HepG2 (cell line): ENCODE results near the gene FBF1. TPM values are rescaled to one million over a fixed set of nuclear protein-coding genes. Genes with fewer than 3 reads are reported as not detected.

ENCODE experiments used
- ETV5 ChIP-seq: IDR thresholded peaks from 2 replicates; pipeline ENCODE4 v1.6.1; 2018; ENCODE audit warnings: missing biosample characterization, missing genetic modification reagents, inconsistent platforms, borderline replicate concordance
- FIP1L1 ChIP-seq: fragments of 200-400 bp; formaldehyde crosslinking; IDR thresholded peaks from 2 replicates; pipeline ENCODE4 v1.6.1; 2018; ENCODE audit warnings: low read depth, mild to moderate bottlenecking, low read length, moderate library complexity, borderline replicate concordance; ENCODE audit not compliant: insufficient read depth
- FOXC1 ChIP-seq: sonication (generic); formaldehyde crosslinking; IDR thresholded peaks from 2 replicates; pipeline ENCODE4 v1.8.0; 2022; ENCODE audit warnings: mild to moderate bottlenecking, missing genetic modification reagents, borderline replicate concordance
- GABPB1 ChIP-seq: IDR thresholded peaks from 2 replicates; pipeline ENCODE4 v1.6.1; 2016; ENCODE audit warnings: mild to moderate bottlenecking, missing genetic modification reagents, moderate library complexity, missing compliant biosample characterization
- GTF3A ChIP-seq: sonication (generic); formaldehyde crosslinking; conservative IDR thresholded peaks from 2 replicates; pipeline ENCODE4 v1.4.0; 2020; ENCODE audit warnings: mild to moderate bottlenecking, missing genetic modification reagents
- HINFP ChIP-seq: sonication (generic); formaldehyde crosslinking; IDR thresholded peaks from 2 replicates; pipeline ENCODE4 v1.4.0; 2020; ENCODE audit warnings: low read depth, mild to moderate bottlenecking, missing genetic modification reagents
- KAT2B ChIP-seq: fragments of 150-350 bp; IDR thresholded peaks from 2 replicates; pipeline ENCODE4 v1.6.1; 2014; ENCODE audit warnings: low read depth, low read length, borderline replicate concordance
- KDM2A ChIP-seq: sonication (generic); formaldehyde crosslinking; IDR thresholded peaks from 2 replicates; pipeline ENCODE4 v1.4.0; 2020; ENCODE audit warnings: low read depth, missing genetic modification reagents, borderline replicate concordance
- MLLT10 ChIP-seq: sonication (generic); formaldehyde crosslinking; IDR thresholded peaks from 2 replicates; pipeline ENCODE4 v1.4.0; 2020; ENCODE audit warnings: missing genetic modification reagents
- NRL ChIP-seq: sonication (generic); formaldehyde crosslinking; IDR thresholded peaks from 2 replicates; pipeline ENCODE4 v1.5.0; 2020; ENCODE audit warnings: missing genetic modification reagents, mild to moderate bottlenecking, moderate library complexity, borderline replicate concordance
- RFX3 ChIP-seq: IDR thresholded peaks from 2 replicates; pipeline ENCODE4 v1.6.1; 2016; ENCODE audit warnings: missing biosample characterization, missing genetic modification reagents
- SP2 ChIP-seq: sonication (generic); formaldehyde crosslinking; IDR thresholded peaks from 2 replicates; pipeline ENCODE4 v1.5.1; 2020; ENCODE audit warnings: mild to moderate bottlenecking, missing genetic modification reagents
- TEF ChIP-seq: sonication (generic); formaldehyde crosslinking; IDR thresholded peaks from 2 replicates; pipeline ENCODE4 v1.5.0; 2020; ENCODE audit warnings: missing genetic modification reagents
- TERF1 ChIP-seq: sonication (generic); formaldehyde crosslinking; IDR thresholded peaks from 2 replicates; pipeline ENCODE4 v1.8.0; 2022; ENCODE audit warnings: mild to moderate bottlenecking, missing genetic modification reagents, moderate library complexity
- THAP11 ChIP-seq: IDR thresholded peaks from 2 replicates; pipeline ENCODE4 v1.6.1; 2016; ENCODE audit warnings: missing biosample characterization, missing genetic modification reagents
- TP53 ChIP-seq: sonication (generic); formaldehyde crosslinking; conservative IDR thresholded peaks from 2 replicates; pipeline ENCODE4 v1.4.0; 2020; ENCODE audit warnings: missing genetic modification reagents
- ZBTB2 ChIP-seq: sonication (generic); formaldehyde crosslinking; IDR thresholded peaks from 2 replicates; pipeline ENCODE4 v1.8.0; 2022; ENCODE audit warnings: low read depth, missing genetic modification reagents
- ZBTB42 ChIP-seq: sonication (generic); formaldehyde crosslinking; IDR thresholded peaks from 2 replicates; pipeline ENCODE4 v1.5.0; 2020; ENCODE audit warnings: mild to moderate bottlenecking, missing genetic modification reagents
- ZMAT5 ChIP-seq: sonication (generic); formaldehyde crosslinking; IDR thresholded peaks from 2 replicates; pipeline ENCODE4 v1.5.0; 2020; ENCODE audit warnings: mild to moderate bottlenecking, low read depth, missing genetic modification reagents, borderline replicate concordance
- ZNF282 ChIP-seq: fragments of 450-650 bp; IDR thresholded peaks from 2 replicates; pipeline ENCODE4 v1.6.1; 2018; ENCODE audit not compliant: partially characterized antibody
- ZNF577 ChIP-seq: sonication (generic); formaldehyde crosslinking; IDR thresholded peaks from 2 replicates; pipeline ENCODE4 v1.4.0; 2020; ENCODE audit warnings: mild to moderate bottlenecking, low read depth, missing genetic modification reagents, borderline replicate concordance
- ZSCAN5A ChIP-seq: sonication (generic); formaldehyde crosslinking; IDR thresholded peaks from 2 replicates; pipeline ENCODE4 v1.8.0; 2022; ENCODE audit warnings: mild to moderate bottlenecking, missing genetic modification reagents, borderline replicate concordance
- polyA plus RNA-seq, 8 experiments: library from polyadenylated mRNA; depleted of rRNA in 3 of 8; stranded (reverse) in 7 of 8; unstranded in 1 of 8; fragments of >200 nt; fragmentation: Illumina TruSeq in 4 of 8; extraction: Trizol in 4 of 8; gene quantifications; 2 replicates each; pipeline versions ENCODE4 v1.2.1 to v1.2.3, GENCODE V29; 2011 to 2016; ENCODE audit warnings: low read depth in 4 of 8, missing spikeins in 1 of 8, mixed read lengths in 1 of 8; ENCODE audit not compliant: insufficient read depth in 1 of 8
- total RNA-seq, 5 experiments: library from RNA; depleted of rRNA; stranded (reverse); fragments of >200 nt; fragmentation: Illumina TruSeq; extraction: Trizol; gene quantifications; 2 replicates each; pipeline ENCODE4 v1.2.3, GENCODE V29; 2016; ENCODE audit warnings: low read depth in 1 of 5

FBF1 gene
- total and polyA plus RNA-seq, 2 of the 13 experiments (the other 11 are each of a cell fraction or from before 2014, with no cell fraction given), result 2.4 to 8.1 TPM

- peak; percentile 84 for TF ChIP-seq HINFP (CRISPR knock-in tag)
- TF ChIP-seq ETV5 (CRISPR knock-in tag), result peak; percentile 60
- TF ChIP-seq KDM2A, result peak; percentile 94
- no peak for TF ChIP-seq KAT2B
- no peak; the same call in 1 of the 2 replicates for TF ChIP-seq ZBTB2
- no peak for TF ChIP-seq ZSCAN5A (CRISPR knock-in tag)
- no peak for TF ChIP-seq ZNF577 (CRISPR knock-in tag)
- TF ChIP-seq TP53, result 0 out of 2 replicates have a peak, but pooled peaks have one; percentile 22
- peak; percentile 87; the same call in 1 of the 2 replicates for TF ChIP-seq GTF3A
- no peak for TF ChIP-seq MLLT10 (CRISPR knock-in tag)
- TF ChIP-seq ZMAT5 (CRISPR knock-in tag), result no peak
- peak; percentile 52 for TF ChIP-seq FOXC1 (CRISPR knock-in tag)
- TF ChIP-seq THAP11 (CRISPR knock-in tag), result peak; percentile 70; the same call in 1 of the 2 replicates
- TF ChIP-seq SP2 (CRISPR knock-in tag), result no peak
- no peak for TF ChIP-seq FIP1L1
- TF ChIP-seq NRL (CRISPR knock-in tag), result peak; percentile 40; the same call in 1 of the 2 replicates
- 0 out of 2 replicates have a peak, but pooled peaks have one; percentile 17 for TF ChIP-seq TEF (CRISPR knock-in tag)
- TF ChIP-seq ZNF282, result no peak
- peak; percentile 79 for TF ChIP-seq GABPB1 (CRISPR knock-in tag)
- TF ChIP-seq ZBTB42 (CRISPR knock-in tag), result 0 out of 2 replicates have a peak, but pooled peaks have one; percentile 41
- no peak for TF ChIP-seq RFX3 (CRISPR knock-in tag)
- TF ChIP-seq TERF1, result no peak; the same call in 1 of the 2 replicates
Observed at GRCh38 chr17:75878174-75878998, 62.5 kb downstream of the FBF1 start, which contains the start of gene TRIM47 (continued).
